WTC11 (cell line): ENCODE data around the gene EMX2. TPM values are rescaled to one million over a fixed set of nuclear protein-coding genes. Genes with fewer than 3 reads are reported as not detected.

Source experiments
- ATAC-seq: fragments of 200-7000 bp; cut with Tn5 transposase; 2 replicates; pipeline ENCODE4 v1.10.0; 2021; ENCODE audit warnings: mild to moderate bottlenecking, moderate library complexity
- CTCF ChIA-PET: fragments of 300-600 bp; sonication (Branson Sonifier 250); formaldehyde crosslinking; loops from one replicate; lab custom pipeline; 2021; ENCODE audit warnings: antibody characterized with exemption; lab: Charles Lee
- POLR2A ChIA-PET: fragments of 350-600 bp; sonication (Branson Sonifier 250); formaldehyde crosslinking; loops from one replicate; lab custom pipeline; 2021; ENCODE audit warnings: antibody characterized with exemption; lab: Charles Lee
- DNase-seq: peaks from one replicate; pipeline ENCODE4 v3.0.0; 2021; ENCODE audit warnings: low spot score
- H3K27ac Mint-ChIP-seq: 2 replicates; pipeline ENCODE4 v1.8.0; 2021; ENCODE audit warnings: mixed read lengths
- H3K27me3 Mint-ChIP-seq: 2 replicates; pipeline ENCODE4 v1.8.0; 2021; ENCODE audit warnings: low read depth, mild to moderate bottlenecking, moderate library complexity, mixed read lengths
- H3K36me3 Mint-ChIP-seq: 2 replicates; pipeline ENCODE4 v1.8.0; 2021; ENCODE audit warnings: mixed read lengths
- H3K4me1 Mint-ChIP-seq: 2 replicates; pipeline ENCODE4 v1.8.0; 2022; ENCODE audit warnings: mixed read lengths
- H3K4me3 Mint-ChIP-seq: 2 replicates; pipeline ENCODE4 v1.8.0; 2021; ENCODE audit warnings: mild to moderate bottlenecking, moderate library complexity, mixed read lengths
- H3K9me3 Mint-ChIP-seq: 2 replicates; pipeline ENCODE4 v1.8.0; 2021; ENCODE audit warnings: mixed read lengths
- E2F1 ChIP-seq: sonication (generic); formaldehyde crosslinking; IDR thresholded peaks from 2 replicates; pipeline ENCODE4 v1.8.0; 2022; ENCODE audit warnings: mild to moderate bottlenecking, missing genetic modification reagents
- IRF2 ChIP-seq: sonication (generic); formaldehyde crosslinking; IDR thresholded peaks from 2 replicates; pipeline ENCODE4 v1.8.0; 2022; ENCODE audit warnings: low read depth, missing genetic modification reagents, borderline replicate concordance
- MXD4 ChIP-seq: fragments of 250-450 bp; sonication (Bioruptor Pico); IDR thresholded peaks from 2 replicates; pipeline ENCODE4 v1.8.0; 2021; ENCODE audit warnings: mild to moderate bottlenecking, moderate library complexity, borderline replicate concordance
- MYBL2 ChIP-seq: sonication (generic); formaldehyde crosslinking; IDR thresholded peaks from 2 replicates; pipeline ENCODE4 v1.8.1; 2023; ENCODE audit warnings: mild to moderate bottlenecking, moderate library complexity, missing genetic modification reagents
- PRRX2 ChIP-seq: fragments of 250-450 bp; sonication (Bioruptor Pico); IDR thresholded peaks from 2 replicates; pipeline ENCODE4 v1.8.0; 2021; ENCODE audit warnings: mild to moderate bottlenecking
- ZNF219 ChIP-seq: sonication (generic); formaldehyde crosslinking; IDR thresholded peaks from 2 replicates; pipeline ENCODE4 v1.8.0; 2023; ENCODE audit warnings: missing genetic modification reagents, mild to moderate bottlenecking, borderline replicate concordance
- total RNA-seq: library from RNA; stranded (reverse); gene quantifications from 3 replicates; pipeline ENCODE4 v1.2.3, GENCODE V29; 2021

The EMX2 gene
- total RNA-seq, 1 experiment from 2014 or later, result not detected

GRCh38 chr10:117597216-117597615 lies 54.7 kb downstream of the EMX2 start:
- H3K4me3 Mint-ChIP-seq, result no peak overlapping the region
- POLR2A ChIA-PET, result no interaction called here
- no peaks in the 10 kb centered on the region; the same call in 1 of the 2 replicates for H3K27me3 Mint-ChIP-seq
- peaks cover 10% of the 10 kb centered on the region for H3K4me1 Mint-ChIP-seq
- CTCF ChIA-PET, result no interaction called here
- H3K9me3 Mint-ChIP-seq, result peaks cover 3% of the 10 kb centered on the region
- H3K36me3 Mint-ChIP-seq, result no peaks in the 10 kb centered on the region
- no peak overlapping the region for H3K27ac Mint-ChIP-seq
- no peak for DNase-seq
- no peak for ATAC-seq
- TF ChIP-seq MYBL2 (CRISPR knock-in tag) (no peak), MXD4 (CRISPR knock-in tag) (no peak), IRF2 (CRISPR knock-in tag) (no peak), E2F1 (no peak), ZNF219 (CRISPR knock-in tag) (no peak), PRRX2 (no peak)

Other genes with a start within 250 kb of the EMX2 start
- gene PDZD8, start 167.3 kb upstream of the EMX2 start, total RNA-seq, result 41.8 to 52.7 TPM (median 43.3 TPM) in 3 replicates